HEK293 (cell line): ENCODE data around the gene EMILIN1.
A peak's percentile ranks its signal among the peaks of the same experiment; 100 is the strongest.

Source experiments
- CTCF ChIA-PET: fragments of 350-600 bp; formaldehyde crosslinking; extraction: SDS; loops from one replicate; lab custom pipeline; 2021; ENCODE audit warnings: antibody characterized with exemption; lab: Yijun Ruan, JAX
- POLR2A ChIA-PET: fragments of 300-600 bp; formaldehyde crosslinking; extraction: SDS; loops from one replicate; lab custom pipeline; 2020; ENCODE audit warnings: antibody characterized with exemption, inconsistent platforms; lab: Yijun Ruan, JAX
- H3K27ac ChIP-seq: fragments of 200-500 bp; sonication (Bioruptor generic); 2 replicates; pipeline ENCODE4 v1.5.1; 2014; ENCODE audit warnings: low read depth, low read length, control low read depth, inconsistent platforms; ENCODE audit errors: extremely low read depth
- H3K36me3 ChIP-seq, 2 experiments: fragments of 200-500 bp in 1 of 2; sonication (Bioruptor generic) in 1 of 2; 1 replicate in 1 of 2; 2 replicates in 1 of 2; pipeline ENCODE4 v1.5.1; 2014 to 2017; ENCODE audit warnings: inconsistent platforms in 2 of 2, low read length in 2 of 2; ENCODE audit not compliant: control insufficient read depth in 2 of 2, insufficient read depth in 1 of 2
- H3K4me1 ChIP-seq: fragments of 200-500 bp; sonication (Bioruptor generic); 2 replicates; pipeline ENCODE4 v1.5.1; 2014; ENCODE audit warnings: mild to moderate bottlenecking, low read length, inconsistent platforms; ENCODE audit not compliant: control insufficient read depth, insufficient read depth
- H3K4me3 ChIP-seq: 2 replicates; pipeline ENCODE4 v1.5.1; 2011; ENCODE audit warnings: low read depth, mild to moderate bottlenecking, control low read depth, low read length, moderate library complexity
- H3K9me3 ChIP-seq: fragments of 200-500 bp; sonication (Bioruptor generic); 2 replicates; pipeline ENCODE4 v1.5.1; 2014; ENCODE audit warnings: low read depth, low read length, inconsistent platforms; ENCODE audit not compliant: control insufficient read depth, insufficient read depth
- FEZF1 ChIP-seq: fragments of 450-650 bp; formaldehyde crosslinking; IDR thresholded peaks from 2 replicates; pipeline ENCODE4 v1.5.1; 2016; ENCODE audit warnings: missing biosample characterization, missing genetic modification characterization
- KLF7 ChIP-seq: fragments of 450-650 bp; formaldehyde crosslinking; IDR thresholded peaks from 2 replicates; pipeline ENCODE4 v1.5.1; 2016; ENCODE audit warnings: missing biosample characterization, missing genetic modification characterization, borderline replicate concordance
- SCRT2 ChIP-seq: fragments of 450-650 bp; formaldehyde crosslinking; IDR thresholded peaks from 2 replicates; pipeline ENCODE4 v1.5.1; 2016; ENCODE audit warnings: missing biosample characterization, missing genetic modification characterization
- SP7 ChIP-seq: fragments of 450-650 bp; formaldehyde crosslinking; IDR thresholded peaks from 2 replicates; pipeline ENCODE4 v1.5.1; 2016; ENCODE audit warnings: missing biosample characterization, missing genetic modification characterization
- WT1 ChIP-seq: fragments of 450-650 bp; formaldehyde crosslinking; IDR thresholded peaks from 2 replicates; pipeline ENCODE4 v1.5.1; 2016; ENCODE audit warnings: missing biosample characterization, missing genetic modification characterization
- YY1 ChIP-seq: fragments of 450-650 bp; formaldehyde crosslinking; IDR thresholded peaks from 2 replicates; pipeline ENCODE4 v1.5.1; 2018; ENCODE audit warnings: missing biosample characterization, missing genetic modification characterization
- ZEB2 ChIP-seq: fragments of 450-650 bp; formaldehyde crosslinking; IDR thresholded peaks from 2 replicates; pipeline ENCODE4 v1.5.1; 2016; ENCODE audit warnings: missing biosample characterization, missing genetic modification characterization
- ZFHX2 ChIP-seq: fragments of 450-650 bp; formaldehyde crosslinking; conservative IDR thresholded peaks from 2 replicates; pipeline ENCODE4 v1.5.1; 2016; ENCODE audit warnings: missing biosample characterization, missing genetic modification characterization
- ZFP37 ChIP-seq: fragments of 450-650 bp; formaldehyde crosslinking; IDR thresholded peaks from 2 replicates; pipeline ENCODE4 v1.5.1; 2016; ENCODE audit warnings: missing biosample characterization, missing genetic modification characterization
- ZNF155 ChIP-seq: fragments of 450-650 bp; formaldehyde crosslinking; IDR thresholded peaks from 2 replicates; pipeline ENCODE4 v1.5.1; 2016; ENCODE audit warnings: missing biosample characterization, missing genetic modification characterization
- ZNF2 ChIP-seq: fragments of 450-650 bp; formaldehyde crosslinking; IDR thresholded peaks from 2 replicates; pipeline ENCODE4 v1.5.1; 2016; ENCODE audit warnings: missing biosample characterization, missing genetic modification characterization
- ZNF311 ChIP-seq: fragments of 450-650 bp; formaldehyde crosslinking; IDR thresholded peaks from 2 replicates; pipeline ENCODE4 v1.5.1; 2017; ENCODE audit warnings: missing biosample characterization, missing genetic modification characterization, borderline replicate concordance
- ZNF335 ChIP-seq: fragments of 450-650 bp; formaldehyde crosslinking; conservative IDR thresholded peaks from 2 replicates; pipeline ENCODE4 v1.5.1; 2016; ENCODE audit warnings: missing biosample characterization, missing genetic modification characterization
- ZNF341 ChIP-seq: fragments of 450-650 bp; formaldehyde crosslinking; IDR thresholded peaks from 2 replicates; pipeline ENCODE4; 2016; ENCODE audit warnings: low read depth, missing biosample characterization, missing genetic modification characterization
- ZNF416 ChIP-seq: fragments of 450-650 bp; formaldehyde crosslinking; IDR thresholded peaks from 2 replicates; pipeline ENCODE4 v1.5.1; 2016; ENCODE audit warnings: missing biosample characterization, missing genetic modification characterization
- ZNF544 ChIP-seq: fragments of 450-650 bp; formaldehyde crosslinking; IDR thresholded peaks from 2 replicates; pipeline ENCODE4 v1.5.0; 2017; ENCODE audit warnings: missing biosample characterization, missing genetic modification characterization
- ZNF596 ChIP-seq: fragments of 450-650 bp; IDR thresholded peaks from 2 replicates; pipeline ENCODE4 v1.5.0; 2018; ENCODE audit warnings: missing biosample characterization, mild to moderate bottlenecking, missing genetic modification characterization, moderate library complexity
- ZNF610 ChIP-seq: fragments of 450-650 bp; formaldehyde crosslinking; IDR thresholded peaks from 2 replicates; pipeline ENCODE4 v1.5.1; 2016; ENCODE audit warnings: missing biosample characterization, missing genetic modification characterization, borderline replicate concordance
- ZSCAN30 ChIP-seq: fragments of 450-650 bp; IDR thresholded peaks from 2 replicates; pipeline ENCODE4 v1.5.1; 2018; ENCODE audit warnings: missing biosample characterization, mild to moderate bottlenecking, missing genetic modification characterization, moderate library complexity
- ZXDB ChIP-seq: fragments of 450-650 bp; formaldehyde crosslinking; IDR thresholded peaks from 2 replicates; pipeline ENCODE4 v1.5.1; 2016; ENCODE audit warnings: missing biosample characterization, missing genetic modification characterization
- TF ChIP-seq, protein P1 (sequence below): fragments of 450-650 bp; formaldehyde crosslinking; IDR thresholded peaks from 2 replicates; pipeline ENCODE4 v1.5.1; 2016; ENCODE audit warnings: missing biosample characterization, missing genetic modification characterization
- TF ChIP-seq, protein P2 (sequence below): fragments of 450-650 bp; formaldehyde crosslinking; IDR thresholded peaks from 2 replicates; pipeline ENCODE4 v1.5.1; 2016; ENCODE audit warnings: missing biosample characterization, missing genetic modification characterization, low read depth
- TF ChIP-seq, protein P3 (sequence below): fragments of 450-650 bp; formaldehyde crosslinking; conservative IDR thresholded peaks from 2 replicates; pipeline ENCODE4 v1.5.1; 2016; ENCODE audit warnings: low read depth, missing biosample characterization, missing genetic modification characterization
- TF ChIP-seq, protein P4 (sequence below): fragments of 450-650 bp; formaldehyde crosslinking; optimal IDR thresholded peaks from 2 replicates; pipeline ENCODE3; 2016; ENCODE audit warnings: missing biosample characterization, mild to moderate bottlenecking, missing genetic modification characterization

Gene EMILIN1

DNA sequence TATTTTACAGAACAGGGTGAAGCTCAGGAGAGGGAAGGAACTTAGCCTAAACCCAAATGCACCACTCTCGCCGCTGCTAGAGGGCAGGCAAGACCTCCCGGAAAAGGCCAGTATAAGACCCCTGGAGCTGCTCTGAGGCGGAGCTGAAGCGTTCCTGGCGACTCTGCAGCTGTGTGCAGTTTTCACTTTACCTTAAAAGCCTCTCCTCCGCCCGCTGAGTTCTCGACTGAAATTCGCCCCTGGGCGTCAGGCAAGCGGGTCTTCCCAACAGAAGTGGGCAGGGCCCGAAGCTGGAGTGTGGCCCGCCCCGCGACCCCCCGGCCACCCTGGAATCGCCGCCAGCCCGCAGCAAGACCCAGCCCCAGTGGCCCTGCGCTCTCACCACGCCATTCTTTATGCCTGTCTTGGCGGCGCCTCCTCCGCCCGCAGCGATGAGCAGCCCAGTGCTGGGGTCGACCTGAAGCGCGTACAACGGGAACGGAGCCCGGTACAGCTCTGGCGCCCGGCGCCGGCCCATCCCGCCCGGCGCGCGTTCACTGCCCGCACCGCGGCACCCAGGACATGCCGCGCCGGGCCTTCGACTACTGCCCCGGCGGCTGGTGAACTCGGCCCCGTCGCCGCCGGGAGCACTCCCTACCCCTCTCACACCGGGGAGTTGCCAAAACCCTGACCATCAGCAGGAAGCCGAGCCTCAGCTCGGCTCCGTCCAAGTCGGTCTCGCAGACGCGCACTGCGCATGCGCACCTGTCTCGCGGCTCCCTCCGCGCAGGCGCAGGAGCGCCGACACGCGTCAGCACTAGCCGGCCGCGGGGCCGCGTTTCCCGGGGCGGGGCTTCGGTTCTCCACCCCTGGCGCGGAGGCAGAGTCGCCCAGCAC, 55.7 kb downstream of the EMILIN1 start, which contains the start of gene PREB (continued):
- TF ChIP-seq, protein P1, sequence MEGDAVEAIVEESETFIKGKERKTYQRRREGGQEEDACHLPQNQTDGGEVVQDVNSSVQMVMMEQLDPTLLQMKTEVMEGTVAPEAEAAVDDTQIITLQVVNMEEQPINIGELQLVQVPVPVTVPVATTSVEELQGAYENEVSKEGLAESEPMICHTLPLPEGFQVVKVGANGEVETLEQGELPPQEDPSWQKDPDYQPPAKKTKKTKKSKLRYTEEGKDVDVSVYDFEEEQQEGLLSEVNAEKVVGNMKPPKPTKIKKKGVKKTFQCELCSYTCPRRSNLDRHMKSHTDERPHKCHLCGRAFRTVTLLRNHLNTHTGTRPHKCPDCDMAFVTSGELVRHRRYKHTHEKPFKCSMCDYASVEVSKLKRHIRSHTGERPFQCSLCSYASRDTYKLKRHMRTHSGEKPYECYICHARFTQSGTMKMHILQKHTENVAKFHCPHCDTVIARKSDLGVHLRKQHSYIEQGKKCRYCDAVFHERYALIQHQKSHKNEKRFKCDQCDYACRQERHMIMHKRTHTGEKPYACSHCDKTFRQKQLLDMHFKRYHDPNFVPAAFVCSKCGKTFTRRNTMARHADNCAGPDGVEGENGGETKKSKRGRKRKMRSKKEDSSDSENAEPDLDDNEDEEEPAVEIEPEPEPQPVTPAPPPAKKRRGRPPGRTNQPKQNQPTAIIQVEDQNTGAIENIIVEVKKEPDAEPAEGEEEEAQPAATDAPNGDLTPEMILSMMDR (tag by site-specific recombination), result 0 out of 2 replicates have a peak, but pooled peaks have one; percentile 29
- TF ChIP-seq ZNF155 (tag by site-specific recombination) (no peak), ZSCAN30 (tag by site-specific recombination) (no peak)

DNA sequence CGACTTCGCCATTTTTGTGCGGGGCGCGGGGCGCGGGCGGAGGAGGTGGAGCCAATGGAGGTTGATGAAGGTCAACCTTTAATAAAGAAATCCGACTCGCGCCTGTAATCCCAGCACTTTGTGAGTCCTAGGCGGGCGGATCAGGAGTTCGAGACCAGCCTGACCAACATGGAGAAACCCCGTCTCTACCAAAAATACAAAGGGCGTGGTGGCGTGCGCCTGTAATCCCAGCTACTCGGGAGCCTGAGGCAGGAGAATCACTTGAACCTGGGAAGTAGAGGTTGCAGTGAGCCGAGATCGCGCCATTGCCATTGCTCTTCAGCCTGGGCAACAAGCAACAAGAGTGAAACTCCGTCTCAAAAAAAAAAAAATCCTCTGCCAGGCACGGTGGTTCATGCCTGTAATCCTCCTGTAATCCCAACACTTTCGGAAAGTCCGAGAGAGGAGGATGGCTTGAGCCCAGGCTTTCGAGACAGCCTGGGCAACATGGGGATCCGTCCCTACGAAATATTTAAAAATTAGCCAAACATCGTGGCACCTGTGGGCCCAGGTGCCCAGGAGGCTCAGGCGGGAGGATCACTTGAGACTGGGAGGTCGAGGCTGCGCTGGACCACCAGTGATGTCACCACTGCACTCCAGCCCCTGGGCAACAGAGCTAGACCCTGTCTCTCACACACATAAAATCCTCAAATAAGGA, 56.5 kb downstream of the EMILIN1 start:
- H3K36me3 ChIP-seq, result peaks cover 4 to 32% of the 10 kb centered on the region in 2 experiments; a peak in 2 of 3 replicates
- ChIA-PET POLR2A (interaction anchor here (1.0 to 3.6 kb wide), 7 partner anchors 11 to 235 kb away, joined by 3 to 34 read pairs (median 4); partner anchors contain the start of genes ABHD1, AGBL5, ATRAID and OST4), CTCF (interaction anchor here (0.7 to 3.5 kb wide), 6 partner anchors 12 to 145 kb away, joined by 3 to 17 read pairs (median 4); partner anchors contain the start of gene ABHD1)
- no peaks in the 10 kb centered on the region for H3K4me1 ChIP-seq
- H3K27ac ChIP-seq, result no peak overlapping the region
- no peak overlapping the region for H3K4me3 ChIP-seq
- H3K9me3 ChIP-seq, result no peaks in the 10 kb centered on the region
- TF ChIP-seq SCRT2, result no peak
- TF ChIP-seq ZNF416 (tag by site-specific recombination), result no peak
- TF ChIP-seq, protein P2, sequence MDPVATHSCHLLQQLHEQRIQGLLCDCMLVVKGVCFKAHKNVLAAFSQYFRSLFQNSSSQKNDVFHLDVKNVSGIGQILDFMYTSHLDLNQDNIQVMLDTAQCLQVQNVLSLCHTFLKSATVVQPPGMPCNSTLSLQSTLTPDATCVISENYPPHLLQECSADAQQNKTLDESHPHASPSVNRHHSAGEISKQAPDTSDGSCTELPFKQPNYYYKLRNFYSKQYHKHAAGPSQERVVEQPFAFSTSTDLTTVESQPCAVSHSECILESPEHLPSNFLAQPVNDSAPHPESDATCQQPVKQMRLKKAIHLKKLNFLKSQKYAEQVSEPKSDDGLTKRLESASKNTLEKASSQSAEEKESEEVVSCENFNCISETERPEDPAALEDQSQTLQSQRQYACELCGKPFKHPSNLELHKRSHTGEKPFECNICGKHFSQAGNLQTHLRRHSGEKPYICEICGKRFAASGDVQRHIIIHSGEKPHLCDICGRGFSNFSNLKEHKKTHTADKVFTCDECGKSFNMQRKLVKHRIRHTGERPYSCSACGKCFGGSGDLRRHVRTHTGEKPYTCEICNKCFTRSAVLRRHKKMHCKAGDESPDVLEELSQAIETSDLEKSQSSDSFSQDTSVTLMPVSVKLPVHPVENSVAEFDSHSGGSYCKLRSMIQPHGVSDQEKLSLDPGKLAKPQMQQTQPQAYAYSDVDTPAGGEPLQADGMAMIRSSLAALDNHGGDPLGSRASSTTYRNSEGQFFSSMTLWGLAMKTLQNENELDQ, result no peak
- no peak for TF ChIP-seq ZFP37
- TF ChIP-seq ZXDB (tag by site-specific recombination), result peak; percentile 43; the same call in 1 of the 2 replicates
- peak; percentile 76; the same call in 1 of the 2 replicates for TF ChIP-seq ZEB2 (tag by site-specific recombination)
- 0 out of 2 replicates have a peak, but pooled peaks have one; percentile 11 for TF ChIP-seq WT1
- TF ChIP-seq YY1 (tag by site-specific recombination), result peak; percentile 81
- peak; percentile 54; the same call in 1 of the 2 replicates for TF ChIP-seq ZNF335
- TF ChIP-seq KLF7 (tag by site-specific recombination), result 0 out of 2 replicates have a peak, but pooled peaks have one; percentile 59
- TF ChIP-seq, protein P3, sequence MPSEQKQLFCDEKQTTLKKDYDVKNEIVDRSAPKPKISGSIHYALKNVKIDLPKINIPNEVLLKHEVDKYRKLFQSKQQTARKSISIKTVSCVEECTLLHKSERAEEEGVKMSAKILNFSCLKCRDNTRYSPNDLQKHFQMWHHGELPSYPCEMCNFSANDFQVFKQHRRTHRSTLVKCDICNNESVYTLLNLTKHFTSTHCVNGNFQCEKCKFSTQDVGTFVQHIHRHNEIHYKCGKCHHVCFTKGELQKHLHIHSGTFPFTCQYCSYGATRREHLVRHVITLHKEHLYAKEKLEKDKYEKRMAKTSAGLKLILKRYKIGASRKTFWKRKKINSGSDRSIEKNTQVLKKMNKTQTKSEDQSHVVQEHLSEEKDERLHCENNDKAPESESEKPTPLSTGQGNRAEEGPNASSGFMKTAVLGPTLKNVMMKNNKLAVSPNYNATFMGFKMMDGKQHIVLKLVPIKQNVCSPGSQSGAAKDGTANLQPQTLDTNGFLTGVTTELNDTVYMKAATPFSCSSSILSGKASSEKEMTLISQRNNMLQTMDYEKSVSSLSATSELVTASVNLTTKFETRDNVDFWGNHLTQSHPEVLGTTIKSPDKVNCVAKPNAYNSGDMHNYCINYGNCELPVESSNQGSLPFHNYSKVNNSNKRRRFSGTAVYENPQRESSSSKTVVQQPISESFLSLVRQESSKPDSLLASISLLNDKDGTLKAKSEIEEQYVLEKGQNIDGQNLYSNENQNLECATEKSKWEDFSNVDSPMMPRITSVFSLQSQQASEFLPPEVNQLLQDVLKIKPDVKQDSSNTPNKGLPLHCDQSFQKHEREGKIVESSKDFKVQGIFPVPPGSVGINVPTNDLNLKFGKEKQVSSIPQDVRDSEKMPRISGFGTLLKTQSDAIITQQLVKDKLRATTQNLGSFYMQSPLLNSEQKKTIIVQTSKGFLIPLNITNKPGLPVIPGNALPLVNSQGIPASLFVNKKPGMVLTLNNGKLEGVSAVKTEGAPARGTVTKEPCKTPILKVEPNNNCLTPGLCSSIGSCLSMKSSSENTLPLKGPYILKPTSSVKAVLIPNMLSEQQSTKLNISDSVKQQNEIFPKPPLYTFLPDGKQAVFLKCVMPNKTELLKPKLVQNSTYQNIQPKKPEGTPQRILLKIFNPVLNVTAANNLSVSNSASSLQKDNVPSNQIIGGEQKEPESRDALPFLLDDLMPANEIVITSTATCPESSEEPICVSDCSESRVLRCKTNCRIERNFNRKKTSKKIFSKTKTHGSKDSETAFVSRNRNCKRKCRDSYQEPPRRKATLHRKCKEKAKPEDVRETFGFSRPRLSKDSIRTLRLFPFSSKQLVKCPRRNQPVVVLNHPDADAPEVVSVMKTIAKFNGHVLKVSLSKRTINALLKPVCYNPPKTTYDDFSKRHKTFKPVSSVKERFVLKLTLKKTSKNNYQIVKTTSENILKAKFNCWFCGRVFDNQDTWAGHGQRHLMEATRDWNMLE (tag by site-specific recombination), result no peak
- no peak for TF ChIP-seq SP7
- TF ChIP-seq ZNF596 (tag by site-specific recombination), result no peak
- TF ChIP-seq, protein P4, sequence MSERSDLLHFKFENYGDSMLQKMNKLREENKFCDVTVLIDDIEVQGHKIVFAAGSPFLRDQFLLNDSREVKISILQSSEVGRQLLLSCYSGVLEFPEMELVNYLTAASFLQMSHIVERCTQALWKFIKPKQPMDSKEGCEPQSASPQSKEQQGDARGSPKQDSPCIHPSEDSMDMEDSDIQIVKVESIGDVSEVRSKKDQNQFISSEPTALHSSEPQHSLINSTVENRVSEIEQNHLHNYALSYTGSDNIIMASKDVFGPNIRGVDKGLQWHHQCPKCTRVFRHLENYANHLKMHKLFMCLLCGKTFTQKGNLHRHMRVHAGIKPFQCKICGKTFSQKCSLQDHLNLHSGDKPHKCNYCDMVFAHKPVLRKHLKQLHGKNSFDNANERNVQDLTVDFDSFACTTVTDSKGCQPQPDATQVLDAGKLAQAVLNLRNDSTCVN (tag by site-specific recombination), result peak; percentile 53
- TF ChIP-seq ZNF341, result no peak
- no peak; the same call in 1 of the 2 replicates for TF ChIP-seq ZNF2 (tag by site-specific recombination)
- TF ChIP-seq ZNF610, result 0 out of 2 replicates have a peak, but pooled peaks have one; percentile 15
- no peak for TF ChIP-seq FEZF1 (tag by site-specific recombination)
- no peak for TF ChIP-seq ZNF311 (tag by site-specific recombination)
- peak; percentile 48 for TF ChIP-seq ZFHX2 (tag by site-specific recombination)
- TF ChIP-seq ZNF544, result no peak
